Common myeloid progenitor, CD34-positive (primary cell): ENCODE measurements around the gene GPX3.

Experiments used
- CTCF ChIA-PET: fragments of 350-600 bp; sonication (Branson Sonifier 250); formaldehyde crosslinking; loops from one replicate; lab custom pipeline; 2021; ENCODE audit warnings: antibody characterized with exemption; lab: Charles Lee
- POLR2A ChIA-PET: fragments of 350-600 bp; sonication (Branson Sonifier 250); formaldehyde crosslinking; loops from one replicate; lab custom pipeline; 2021; ENCODE audit warnings: antibody characterized with exemption; lab: Charles Lee
- DNase-seq, 3 donors: peaks; one replicate each; pipeline versions ENCODE4 v3.0.0 to v3.0.0-alpha.2; 2013
- H3K27ac ChIP-seq, 2 experiments: 1 replicate in 1 of 2; 2 replicates in 1 of 2; pipeline ENCODE4 v1.7.0; 2013; ENCODE audit warnings: inconsistent platforms in 2 of 2, low read length in 2 of 2, mild to moderate bottlenecking in 2 of 2, low read depth in 1 of 2, moderate library complexity in 1 of 2; ENCODE audit not compliant: severe bottlenecking in 2 of 2, insufficient read depth in 1 of 2, poor library complexity in 1 of 2
- H3K27me3 ChIP-seq, 5 experiments: replicated peaks in 2 of 5; 1 replicate in 3 of 5; 2 replicates in 2 of 5; pipeline versions ENCODE4 v1.6.1 to v1.7.0; 2013; ENCODE audit warnings: low read length in 4 of 5, mild to moderate bottlenecking in 2 of 5, moderate library complexity in 2 of 5, inconsistent platforms in 1 of 5; ENCODE audit not compliant: insufficient read depth in 5 of 5, control insufficient read depth in 4 of 5
- H3K36me3 ChIP-seq, 4 experiments: 1 replicate in 2 of 4; 2 replicates in 2 of 4; pipeline versions ENCODE4 v1.6.1 to v1.7.0; 2013; ENCODE audit warnings: low read length in 3 of 4, control low read depth in 1 of 4, mild to moderate bottlenecking in 1 of 4; ENCODE audit not compliant: control insufficient read depth in 4 of 4, insufficient read depth in 4 of 4
- H3K4me1 ChIP-seq, 4 experiments: 1 replicate in 3 of 4; 2 replicates in 1 of 4; pipeline versions ENCODE4 v1.6.1 to v1.7.1; 2013; ENCODE audit warnings: low read length in 3 of 4, mild to moderate bottlenecking in 3 of 4, control low read depth in 1 of 4, inconsistent platforms in 1 of 4, moderate library complexity in 1 of 4; ENCODE audit not compliant: control insufficient read depth in 4 of 4, insufficient read depth in 4 of 4; ENCODE audit errors: control extremely low read depth in 1 of 4
- H3K4me3 ChIP-seq, 7 experiments: 1 replicate in 4 of 7; 2 replicates in 3 of 7; pipeline versions ENCODE4 v1.5.1 to v1.7.0; 2013; ENCODE audit warnings: mild to moderate bottlenecking in 7 of 7, low read length in 6 of 7, moderate library complexity in 6 of 7, inconsistent platforms in 2 of 7, low read depth in 2 of 7, control low read depth in 1 of 7; ENCODE audit not compliant: insufficient read depth in 4 of 7, control insufficient read depth in 1 of 7; ENCODE audit errors: extremely low read depth in 1 of 7
- H3K9me3 ChIP-seq, 5 experiments: 1 replicate in 4 of 5; 2 replicates in 1 of 5; pipeline versions ENCODE4 v1.6.1 to v1.7.1; 2013; ENCODE audit warnings: low read length in 4 of 5, mild to moderate bottlenecking in 2 of 5, inconsistent platforms in 1 of 5, low read depth in 1 of 5, moderate library complexity in 1 of 5; ENCODE audit not compliant: control insufficient read depth in 4 of 5, insufficient read depth in 2 of 5; ENCODE audit errors: control extremely low read depth in 1 of 5
- WGBS: methylation state at CpG from one replicate; pipeline ENCODE4 v1.1.5; 2013; ENCODE audit not compliant: insufficient coverage; 5-methylcytosine and 5-hydroxymethylcytosine counted together

The GPX3 gene

GRCh38 chr5:151056379-151057325 is 36.3 kb downstream of the GPX3 start:
- ChIA-PET POLR2A (interaction anchor here (0.6 kb wide), 1 partner anchor 8 kb away, joined by 3 read pairs; no protein-coding TSS in a partner anchor), CTCF (interaction anchor here (1.0 to 45.7 kb wide), 5 partner anchors 13 to 57 kb away, joined by 3 to 1757 read pairs (median 3); no protein-coding TSS in a partner anchor)
- 94% methylated on average over 21 of the region's 25 CpGs for WGBS
- Histone ChIP-seq H3K27me3 (no peaks in the 10 kb centered on the region), H3K9me3 (no peaks in the 10 kb centered on the region), H3K27ac (no peak overlapping the region), H3K4me3 (no peak overlapping the region), H3K36me3 (peaks cover 11 to 79% (median 54%) of the 10 kb centered on the region in 4 experiments), H3K4me1 (peaks cover 3 to 46% (median 42%) of the 10 kb centered on the region in 4 experiments)
- DNase-seq, result no peak

- peaks cover 5 to 51% (median 42%) of the 10 kb centered on the region in 4 experiments for H3K4me1 ChIP-seq
- H3K27ac ChIP-seq, result no peak overlapping the region
- CTCF ChIA-PET, result interaction anchor here (0.9 to 45.7 kb wide), 12 partner anchors 8 to 107 kb away, joined by 3 to 1757 read pairs (median 6); partner anchors contain the start of gene TNIP1
- H3K4me3 ChIP-seq, result no peak overlapping the region
- no peaks in the 10 kb centered on the region for H3K27me3 ChIP-seq
- H3K9me3 ChIP-seq, result no peaks in the 10 kb centered on the region
- peaks cover 14 to 82% (median 63%) of the 10 kb centered on the region in 4 experiments for H3K36me3 ChIP-seq
- peak in 1 of 3 donors; percentile 27 for DNase-seq
- WGBS, result 94% methylated on average over 4 of the region's 5 CpGs
- POLR2A ChIA-PET, result no interaction called here
These were observed 37.9 kb downstream of the GPX3 start for GRCh38 chr5:151058301-151058700.

- peak in 2 of 3 donors; percentile 65 to 70 for DNase-seq
- CTCF ChIA-PET, result interaction anchor here (0.9 to 45.7 kb wide), 11 partner anchors 9 to 179 kb away, joined by 3 to 1757 read pairs (median 7); partner anchors contain the start of gene TNIP1
- H3K27ac ChIP-seq, result peak overlapping the region; percentile 58 to 72
- peaks cover 13 to 75% (median 58%) of the 10 kb centered on the region in 4 experiments for H3K36me3 ChIP-seq
- H3K4me1 ChIP-seq, result peaks cover 5 to 58% (median 49%) of the 10 kb centered on the region in 4 experiments
- WGBS, result 63% methylated on average over 7 of the region's 7 CpGs
- H3K27me3 ChIP-seq, result no peaks in the 10 kb centered on the region
- no peaks in the 10 kb centered on the region for H3K9me3 ChIP-seq
- POLR2A ChIA-PET, result interaction anchor here (0.6 to 0.9 kb wide), 2 partner anchors 12 to 56 kb away, joined by 3 to 4 read pairs; no protein-coding TSS in a partner anchor
- H3K4me3 ChIP-seq, result peak overlapping the region in 1 of 7 experiments; percentile 30
These were observed 38.6 kb downstream of the GPX3 start for GRCh38 chr5:151058891-151059489.

GRCh38 chr5:151060742-151061141 is 40.4 kb downstream of the GPX3 start:
- no peak overlapping the region for H3K4me3 ChIP-seq
- ChIA-PET POLR2A (interaction anchor here (0.9 kb wide), 1 partner anchor 21 kb away, joined by 4 read pairs; no protein-coding TSS in a partner anchor), CTCF (interaction anchor here (1.1 to 45.7 kb wide), 5 partner anchors 9 to 53 kb away, joined by 3 to 1757 read pairs (median 18); partner anchors contain the start of gene TNIP1)
- no peak for DNase-seq
- 96% methylated on average over 6 of the region's 6 CpGs for WGBS
- peaks cover 2 to 58% (median 43%) of the 10 kb centered on the region in 4 experiments for H3K36me3 ChIP-seq
- no peaks in the 10 kb centered on the region for H3K27me3 ChIP-seq
- peaks cover 4 to 64% (median 57%) of the 10 kb centered on the region in 4 experiments for H3K4me1 ChIP-seq
- H3K9me3 ChIP-seq, result no peaks in the 10 kb centered on the region
- peak overlapping the region; percentile 18 to 72 for H3K27ac ChIP-seq

- H3K27ac ChIP-seq, result peak overlapping the region in 1 of 2 experiments; percentile 3
These were observed 42.2 kb downstream of the GPX3 start for GRCh38 chr5:151062405-151063141.

More at GRCh38 chr5:151062405-151063141, 42.2 kb downstream of the GPX3 start:
- H3K4me1 ChIP-seq, result peaks cover 4 to 63% (median 55%) of the 10 kb centered on the region in 4 experiments
- H3K36me3 ChIP-seq, result peaks cover 2 to 57% (median 40%) of the 10 kb centered on the region in 4 experiments
- ChIA-PET CTCF (interaction anchor here (1.2 to 45.7 kb wide), 6 partner anchors 10 to 103 kb away, joined by 3 to 1757 read pairs (median 6); no protein-coding TSS in a partner anchor), POLR2A (interaction anchor here (1.0 to 1.4 kb wide), 2 partner anchors 10 to 18 kb away, joined by 4 read pairs; partner anchors contain the start of gene TNIP1)
- 96% methylated on average over 5 of the region's 5 CpGs for WGBS
- no peak overlapping the region for H3K4me3 ChIP-seq
- H3K27me3 ChIP-seq, result no peaks in the 10 kb centered on the region
- H3K9me3 ChIP-seq, result no peaks in the 10 kb centered on the region
- DNase-seq, result no peak
